ENCODE data around the gene SEMA6A.

Gene SEMA6A

DNA sequence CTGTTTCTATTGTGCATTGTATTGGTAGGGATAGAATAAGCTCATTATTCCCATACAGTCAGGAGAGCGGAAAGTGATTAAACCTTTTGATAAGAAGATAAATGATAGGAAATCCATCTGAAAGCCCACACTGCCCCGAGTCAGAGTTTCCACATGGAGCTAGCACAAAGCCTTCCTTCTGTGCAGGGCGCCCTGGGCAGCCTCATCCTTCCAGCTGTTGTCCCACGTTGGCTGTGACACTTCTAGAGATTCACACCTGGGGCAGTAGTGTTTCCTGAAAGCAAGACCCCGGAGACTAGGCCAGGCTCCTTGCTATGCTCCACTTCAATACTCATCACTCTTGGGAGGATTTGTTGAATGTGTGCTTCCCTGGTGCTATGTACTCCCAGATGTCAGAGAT is 172.4 kb downstream of the SEMA6A start:
- no peak for DNase-seq (ENCODE audit: insufficient read length)
- TF ChIP-seq TAF1 (IDR thresholded peaks at IDR 0.05; ENCODE audit: borderline replicate concordance, low read depth, low read length), result no peak
- no peak for TF ChIP-seq POLR2A (IDR thresholded peaks at IDR 0.05; ENCODE audit: low read depth, low read length)
- TF ChIP-seq POLR2AphosphoS5 (IDR thresholded peaks at IDR 0.05; ENCODE audit: low read depth, low read length), result no peak
- no peak for FAIRE-seq

DNA sequence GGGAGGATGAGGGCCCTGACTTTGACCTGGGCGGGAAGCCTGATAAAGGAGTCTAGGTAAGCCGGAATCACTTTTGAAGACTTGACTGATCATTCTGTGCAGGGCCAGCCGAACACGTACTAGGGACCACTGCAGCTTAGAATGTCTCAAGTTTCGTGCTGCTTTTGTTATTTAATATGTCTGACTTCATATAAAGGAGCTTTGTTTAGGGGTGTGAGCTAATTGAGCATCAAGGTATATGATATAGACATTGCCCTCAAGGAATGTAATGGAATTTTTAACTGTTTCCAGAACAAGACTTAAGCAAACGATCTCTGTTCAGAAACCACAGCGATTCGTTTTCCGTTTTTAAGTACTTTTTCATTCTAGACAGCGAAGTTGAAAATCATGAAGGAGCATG is 173.0 kb downstream of the SEMA6A start:
- FAIRE-seq (no peak), DNase-seq (ENCODE audit: insufficient read length) (no peak)
- TF ChIP-seq TAF1 (IDR thresholded peaks at IDR 0.05; ENCODE audit: borderline replicate concordance, low read depth, low read length), result no peak
- TF ChIP-seq POLR2AphosphoS5 (IDR thresholded peaks at IDR 0.05; ENCODE audit: low read depth, low read length), result no peak
- no peak for TF ChIP-seq POLR2A (IDR thresholded peaks at IDR 0.05; ENCODE audit: low read depth, low read length)

DNA sequence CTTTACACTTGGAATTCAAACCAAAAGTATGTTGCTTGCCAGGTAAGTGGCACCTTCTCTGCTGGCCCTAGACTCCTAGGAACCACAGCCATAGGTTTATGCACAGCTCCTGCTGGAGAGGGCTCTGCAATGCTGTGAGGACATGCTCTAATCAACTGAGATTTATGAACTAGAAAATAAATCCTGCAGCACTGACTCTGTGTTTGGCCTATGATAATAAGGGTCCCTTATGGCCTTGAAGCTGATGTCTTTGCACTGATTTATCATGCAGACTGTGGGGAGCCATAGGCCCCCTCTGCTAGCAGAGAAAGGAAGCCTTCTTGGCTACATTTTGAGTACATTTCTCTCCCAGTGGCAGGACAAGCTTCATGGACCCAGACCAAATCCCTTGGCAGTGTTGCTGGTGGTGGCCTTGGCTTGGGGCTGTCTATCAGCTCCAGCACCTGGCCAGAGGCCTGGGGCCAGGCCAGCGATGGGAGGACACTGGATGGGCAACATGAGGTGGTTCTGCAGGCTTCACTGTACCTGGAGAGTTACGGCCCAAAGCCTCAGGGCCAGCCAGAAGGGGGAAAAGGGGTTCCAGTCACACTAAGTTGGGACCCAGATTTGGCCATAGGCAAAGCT is 178.0 kb downstream of the SEMA6A start:
- FAIRE-seq, result no peak
- no peak for TF ChIP-seq TAF1 (IDR thresholded peaks at IDR 0.05; ENCODE audit: borderline replicate concordance, low read depth, low read length)
- DNase-seq (ENCODE audit: insufficient read length), result no peak

DNA sequence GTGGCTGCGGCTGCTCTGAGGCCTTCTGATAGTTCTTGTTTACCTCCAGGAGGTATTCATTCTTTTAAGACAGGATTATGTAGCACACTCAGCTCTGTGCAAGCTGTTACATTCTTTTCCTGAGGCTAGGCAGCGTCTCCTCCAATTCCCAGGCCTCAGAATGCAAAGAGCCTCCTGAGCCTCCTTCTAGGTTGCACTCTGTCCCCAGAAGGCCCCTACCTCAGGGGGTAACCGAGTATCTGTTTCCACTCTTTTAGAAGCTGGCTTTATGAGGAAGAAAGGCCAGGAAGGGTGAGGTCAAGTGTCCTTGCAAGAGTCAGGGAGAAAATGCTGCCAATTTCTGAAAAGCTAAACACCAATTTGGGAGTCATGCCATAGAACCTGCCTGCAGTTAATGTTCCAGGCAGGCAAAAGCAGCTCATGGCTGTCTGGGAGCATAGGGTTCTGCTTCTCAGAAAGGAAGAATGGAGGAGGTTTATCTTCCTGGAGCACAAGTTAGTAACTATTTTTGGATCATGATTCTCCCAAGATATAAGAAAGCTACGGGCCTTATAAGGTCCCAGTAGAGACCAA is 178.9 kb downstream of the SEMA6A start:
- TF ChIP-seq POLR2A (IDR thresholded peaks at IDR 0.05; ENCODE audit: low read depth, low read length) (no peak), POLR2AphosphoS5 (IDR thresholded peaks at IDR 0.05; ENCODE audit: low read depth, low read length) (no peak), TAF1 (IDR thresholded peaks at IDR 0.05; ENCODE audit: borderline replicate concordance, low read depth, low read length) (no peak)
- FAIRE-seq (no peak), DNase-seq (ENCODE audit: insufficient read length) (no peak)

DNA sequence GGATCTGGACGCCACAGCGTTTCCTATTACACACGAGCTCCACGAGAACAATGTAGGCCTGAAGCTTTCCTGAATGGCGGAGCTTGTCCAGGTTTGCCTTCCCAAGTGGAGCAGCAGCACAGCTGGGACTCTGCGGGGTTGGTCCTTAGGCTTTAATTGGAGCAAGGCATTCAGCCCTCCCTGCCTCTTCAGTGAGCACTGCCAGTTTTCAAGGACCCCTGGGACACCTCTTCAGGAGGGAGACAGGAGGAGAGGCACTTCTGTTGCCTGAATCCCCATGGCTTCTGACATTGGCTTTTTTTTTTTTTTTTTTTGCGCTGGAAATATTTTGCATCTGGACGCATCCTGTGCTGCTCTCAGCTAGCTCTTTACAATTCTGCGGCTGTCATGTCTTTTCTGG is 179.4 kb downstream of the SEMA6A start:
- no peak for DNase-seq (ENCODE audit: insufficient read length)
- TF ChIP-seq POLR2AphosphoS5 (IDR thresholded peaks at IDR 0.05; ENCODE audit: low read depth, low read length) (no peak), TAF1 (IDR thresholded peaks at IDR 0.05; ENCODE audit: borderline replicate concordance, low read depth, low read length) (no peak), POLR2A (IDR thresholded peaks at IDR 0.05; ENCODE audit: low read depth, low read length) (no peak)
- no peak for FAIRE-seq

DNA sequence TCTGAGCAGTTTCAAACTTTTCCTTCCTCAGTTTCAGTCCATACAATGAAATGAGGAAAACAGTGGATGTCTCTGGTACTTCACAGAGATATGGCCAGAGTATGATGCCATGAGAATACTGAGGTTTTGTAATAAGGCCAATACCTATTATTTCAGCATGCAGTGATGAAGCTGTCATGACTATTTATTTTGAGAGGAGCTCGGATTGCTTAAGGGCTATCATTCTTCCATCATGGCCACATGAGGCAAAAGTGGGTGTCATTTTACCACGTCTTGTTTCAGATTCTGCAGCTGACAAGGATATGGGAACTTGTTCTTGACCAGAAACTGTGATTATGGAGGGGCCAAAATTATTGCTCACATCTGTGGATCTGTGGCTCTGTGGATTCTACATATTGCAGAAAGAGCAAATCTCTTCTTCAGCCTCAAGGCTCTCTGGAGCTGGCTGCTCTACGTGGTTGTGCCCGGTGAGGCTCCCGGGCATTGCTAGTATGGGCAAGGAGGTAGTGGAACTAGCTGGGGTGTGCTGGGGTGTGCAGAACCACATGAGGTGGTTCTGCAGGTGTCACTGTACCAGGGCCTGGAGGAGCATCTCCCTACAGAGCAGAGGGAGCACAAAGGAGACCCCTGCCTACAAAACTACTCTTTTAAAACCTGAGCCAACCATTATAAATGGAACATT is 180.3 kb downstream of the SEMA6A start:
- TF ChIP-seq POLR2A (IDR thresholded peaks at IDR 0.05; ENCODE audit: low read depth, low read length) (no peak), TAF1 (IDR thresholded peaks at IDR 0.05; ENCODE audit: borderline replicate concordance, low read depth, low read length) (no peak), POLR2AphosphoS5 (IDR thresholded peaks at IDR 0.05; ENCODE audit: low read depth, low read length) (no peak)
- DNase-seq (ENCODE audit: insufficient read length), result no peak
- no peak for FAIRE-seq
